Measurements from ENCODE around the gene DNM1L.

Gene DNM1L

DNA sequence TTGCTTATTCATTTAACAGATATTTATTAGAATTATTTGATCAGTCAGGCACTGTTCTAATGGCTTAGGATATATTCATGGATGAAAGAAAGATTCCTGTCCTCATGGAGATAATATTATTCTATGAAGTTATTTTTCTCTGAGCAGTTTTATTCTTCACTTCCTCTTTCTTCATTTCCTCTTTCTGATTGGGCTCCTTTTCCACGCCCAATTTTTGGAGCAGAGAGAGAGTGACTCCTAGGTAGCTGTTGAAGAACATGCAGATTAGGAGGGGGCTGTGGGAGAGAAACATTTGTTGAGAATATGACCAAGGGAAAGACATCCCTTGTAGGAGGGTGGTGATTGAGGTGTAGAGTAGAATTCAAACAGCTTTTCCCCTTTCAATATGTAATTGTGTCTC is 82.6 kb downstream of the DNM1L start:
- no peak for DNase-seq

- no peak for DNase-seq
These were observed 86.8 kb downstream of the DNM1L start for GRCh38 chr12:32765906-32766305.

- no peak for DNase-seq
These were observed 89.4 kb downstream of the DNM1L start for GRCh38 chr12:32768518-32768917.

GRCh38 chr12:32770141-32770540 is 91.0 kb downstream of the DNM1L start:
- DNase-seq: no peak

DNA sequence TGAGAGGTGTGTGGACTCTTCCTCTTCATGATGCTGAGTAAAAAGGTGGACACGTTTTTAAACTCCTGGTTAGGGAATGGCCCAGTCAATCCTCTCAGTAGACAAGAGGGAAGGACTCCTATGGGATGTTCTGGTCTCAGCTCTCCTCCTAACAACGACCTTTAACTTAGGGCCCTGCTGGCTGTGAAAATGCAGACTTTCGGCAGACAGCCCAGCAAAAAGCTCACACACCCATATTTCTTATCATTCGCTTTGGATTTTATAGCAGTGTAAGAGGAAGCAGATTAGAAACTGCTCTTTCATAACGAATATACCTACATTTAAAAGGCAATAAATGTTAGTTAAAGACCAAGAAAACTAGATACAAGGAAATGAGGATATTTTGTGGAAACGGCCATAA is 94.6 kb downstream of the DNM1L start:
- DNase-seq: no peak

GRCh38 chr12:32776258-32776657 is 97.2 kb downstream of the DNM1L start:
- DNase-seq: no peak

- DNase-seq: no peak
These were observed 98.1 kb downstream of the DNM1L start for GRCh38 chr12:32777159-32777558.

- DNase-seq: no peak
These were observed 98.6 kb downstream of the DNM1L start for GRCh38 chr12:32777691-32778175.

- DNase-seq: no peak
These were observed 101.0 kb downstream of the DNM1L start for GRCh38 chr12:32780071-32780470.

- DNase-seq: no peak
These were observed 103.9 kb downstream of the DNM1L start for GRCh38 chr12:32783029-32783428.

DNA sequence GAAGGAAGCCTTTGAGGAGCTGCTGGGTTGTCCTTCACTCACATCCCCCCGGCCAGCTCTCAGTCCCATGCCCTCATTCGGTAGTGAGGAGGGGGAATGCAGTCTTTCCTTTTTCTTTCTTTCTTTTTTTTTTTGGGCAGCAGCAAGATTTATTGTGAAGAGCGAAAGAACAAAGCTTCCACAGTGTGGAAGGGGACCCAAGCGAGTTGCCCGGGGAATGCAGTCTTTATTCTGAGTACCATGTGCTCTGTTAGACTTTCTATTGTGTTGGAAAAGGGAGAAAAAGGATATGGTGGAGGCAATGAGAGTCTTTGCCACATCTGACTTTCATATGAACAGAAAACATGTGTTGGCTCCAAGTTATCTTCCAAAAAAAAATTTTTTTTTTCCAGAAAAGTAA is 106.5 kb downstream of the DNM1L start:
- DNase-seq: no peak

- DNase-seq: no peak
These were observed 109.3 kb downstream of the DNM1L start for GRCh38 chr12:32788405-32788804.

- DNase-seq: no peak
These were observed 110.3 kb downstream of the DNM1L start for GRCh38 chr12:32789446-32789845.

GRCh38 chr12:32789916-32790315 is 110.8 kb downstream of the DNM1L start:
- no peak for DNase-seq

GRCh38 chr12:32794281-32794680 is 115.2 kb downstream of the DNM1L start:
- no peak for DNase-seq
